GM10266 (cell line): ENCODE data around the gene ITGB3BP.

Experiments
- DNase-seq: peaks from one replicate; pipeline ENCODE4 v3.0.0; 2012; ENCODE audit errors: extremely low spot score
- TF ChIP-seq, protein P1 (sequence below): IDR thresholded peaks from 2 replicates; pipeline ENCODE4 v1.5.1; 2012; ENCODE audit warnings: mild to moderate bottlenecking, low read depth; ENCODE audit not compliant: control insufficient read depth, insufficient read depth; ENCODE audit errors: missing control alignments

Gene ITGB3BP

DNA sequence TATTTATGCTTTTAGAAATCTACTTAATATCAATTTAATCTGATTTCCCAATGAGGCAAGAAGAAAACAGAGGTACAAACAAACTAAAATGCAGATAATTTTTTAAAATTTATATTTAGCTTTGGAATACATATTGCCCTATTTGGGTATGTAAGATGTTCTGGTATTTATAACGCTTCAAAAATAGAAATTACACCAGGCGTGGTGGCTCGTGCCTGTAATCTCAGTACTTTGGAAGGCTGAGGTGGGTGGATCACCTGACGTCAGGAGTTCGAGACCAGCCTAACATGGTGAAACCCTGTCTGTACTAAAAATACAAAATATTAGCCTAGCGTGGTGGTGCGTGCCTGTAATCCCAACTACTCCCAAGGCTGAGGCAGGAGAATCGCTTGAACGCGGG lies 13.3 kb downstream of the ITGB3BP start:
- TF ChIP-seq, protein P1, sequence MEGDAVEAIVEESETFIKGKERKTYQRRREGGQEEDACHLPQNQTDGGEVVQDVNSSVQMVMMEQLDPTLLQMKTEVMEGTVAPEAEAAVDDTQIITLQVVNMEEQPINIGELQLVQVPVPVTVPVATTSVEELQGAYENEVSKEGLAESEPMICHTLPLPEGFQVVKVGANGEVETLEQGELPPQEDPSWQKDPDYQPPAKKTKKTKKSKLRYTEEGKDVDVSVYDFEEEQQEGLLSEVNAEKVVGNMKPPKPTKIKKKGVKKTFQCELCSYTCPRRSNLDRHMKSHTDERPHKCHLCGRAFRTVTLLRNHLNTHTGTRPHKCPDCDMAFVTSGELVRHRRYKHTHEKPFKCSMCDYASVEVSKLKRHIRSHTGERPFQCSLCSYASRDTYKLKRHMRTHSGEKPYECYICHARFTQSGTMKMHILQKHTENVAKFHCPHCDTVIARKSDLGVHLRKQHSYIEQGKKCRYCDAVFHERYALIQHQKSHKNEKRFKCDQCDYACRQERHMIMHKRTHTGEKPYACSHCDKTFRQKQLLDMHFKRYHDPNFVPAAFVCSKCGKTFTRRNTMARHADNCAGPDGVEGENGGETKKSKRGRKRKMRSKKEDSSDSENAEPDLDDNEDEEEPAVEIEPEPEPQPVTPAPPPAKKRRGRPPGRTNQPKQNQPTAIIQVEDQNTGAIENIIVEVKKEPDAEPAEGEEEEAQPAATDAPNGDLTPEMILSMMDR: no peak
- DNase-seq: no peak

DNA sequence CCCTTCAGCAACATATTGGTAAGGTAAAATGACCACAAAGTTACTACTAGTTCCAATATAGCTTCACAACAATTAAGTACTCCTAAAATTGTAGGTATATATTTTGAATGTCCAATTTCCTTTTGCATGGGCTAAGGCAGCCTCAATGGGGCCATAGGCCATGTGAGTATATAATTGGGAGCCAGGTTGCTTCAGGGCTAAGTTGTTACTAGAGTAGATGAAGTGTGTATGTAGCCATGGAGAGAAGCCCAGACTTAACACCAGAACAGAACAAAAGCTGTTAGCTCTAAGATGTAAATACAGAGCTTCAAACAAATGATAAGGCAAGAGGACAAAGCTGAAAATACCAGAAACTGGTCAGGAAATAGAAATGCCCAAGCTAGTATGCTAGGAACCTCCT lies 16.2 kb downstream of the ITGB3BP start:
- no peak for DNase-seq
- TF ChIP-seq, protein P1: no peak

DNA sequence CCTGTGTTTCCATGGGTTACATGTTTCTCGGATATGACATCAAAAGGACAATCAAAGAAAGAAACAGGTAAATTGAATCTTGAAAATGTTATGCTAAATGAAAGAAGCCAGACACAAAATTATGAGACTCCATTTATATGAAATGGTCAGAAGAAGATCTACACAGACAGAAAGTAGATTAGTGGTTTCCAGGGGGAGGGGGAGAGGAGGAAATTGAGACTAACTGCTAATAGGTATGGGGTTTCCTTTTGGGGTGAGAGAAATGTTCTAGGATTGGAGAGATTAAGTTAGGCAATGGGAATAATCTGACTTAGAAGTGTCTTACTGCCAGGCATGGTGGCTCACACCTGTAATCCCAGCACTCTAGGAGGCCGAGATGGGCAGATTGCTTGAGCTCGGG lies 21.8 kb downstream of the ITGB3BP start:
- DNase-seq: no peak
- TF ChIP-seq, protein P1: no peak

DNA sequence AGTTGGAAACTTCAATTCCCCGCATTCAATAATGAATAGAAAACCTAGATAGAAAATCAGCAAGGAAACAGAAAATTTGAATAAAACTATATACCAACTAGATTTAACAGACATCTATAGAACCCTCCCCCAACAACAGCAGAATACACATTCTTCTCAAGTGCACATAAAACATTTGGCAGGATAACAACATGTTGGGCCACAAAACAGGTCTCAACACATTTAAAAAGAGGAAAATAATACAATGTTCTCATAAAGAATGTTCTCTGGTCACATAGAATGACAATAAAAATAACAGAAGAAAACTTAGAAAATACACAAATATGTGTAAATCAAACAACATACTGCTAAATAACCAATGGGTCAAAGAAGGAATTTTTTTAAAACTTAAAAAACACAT lies 24.9 kb downstream of the ITGB3BP start:
- DNase-seq: no peak
- TF ChIP-seq, protein P1: no peak

DNA sequence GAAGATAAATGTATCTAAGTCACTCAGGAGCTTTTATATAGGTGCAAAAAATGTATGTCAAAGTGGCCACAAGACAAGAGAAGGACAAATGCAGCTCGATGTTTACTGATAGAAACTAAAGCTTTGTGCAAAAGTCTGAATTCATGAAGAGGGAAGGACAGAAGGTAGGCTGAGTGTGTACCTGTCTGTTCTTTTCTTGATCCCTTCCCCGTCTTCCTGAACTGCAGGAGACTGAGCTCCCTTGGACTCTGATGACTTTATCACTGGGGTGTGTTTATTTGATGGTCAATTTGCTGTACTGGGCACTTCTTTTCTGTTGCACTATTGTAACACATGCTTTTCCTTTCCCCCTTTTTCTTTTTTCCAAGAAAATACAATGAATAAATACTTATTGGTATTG lies 25.4 kb downstream of the ITGB3BP start:
- no peak for DNase-seq
- TF ChIP-seq, protein P1: no peak

DNA sequence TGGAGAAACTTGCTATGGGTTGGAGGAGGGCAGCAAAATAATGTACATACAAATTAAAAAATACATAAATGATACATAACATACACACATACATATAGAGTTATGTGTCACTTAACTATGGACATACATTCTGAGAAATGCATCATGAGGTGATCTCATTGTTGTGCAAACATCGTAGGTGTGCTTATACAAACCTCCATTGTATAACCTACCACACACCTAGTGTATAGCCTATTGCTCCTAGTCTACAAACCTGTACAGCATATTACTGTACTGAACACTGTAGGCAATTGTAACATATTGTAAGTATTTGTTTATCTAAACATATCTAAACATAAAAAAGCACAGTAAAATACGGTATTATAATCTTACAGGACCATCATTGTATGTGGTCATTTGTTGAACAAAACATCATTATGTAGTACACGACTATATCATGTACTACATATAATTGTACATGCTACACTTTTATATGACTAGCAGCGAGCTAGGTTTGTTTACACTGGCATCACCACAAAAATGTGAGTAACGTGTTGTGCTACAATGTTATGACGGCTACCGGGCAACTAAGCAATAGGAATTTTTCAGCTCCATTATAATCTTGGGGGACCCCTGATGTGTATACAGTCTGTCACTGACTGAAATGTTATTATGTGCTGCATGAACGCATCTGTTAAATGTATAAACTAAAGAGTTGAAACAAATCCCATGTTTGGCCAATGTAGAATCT lies 35.5 kb downstream of the ITGB3BP start:
- no peak for DNase-seq
- TF ChIP-seq, protein P1: no peak

DNA sequence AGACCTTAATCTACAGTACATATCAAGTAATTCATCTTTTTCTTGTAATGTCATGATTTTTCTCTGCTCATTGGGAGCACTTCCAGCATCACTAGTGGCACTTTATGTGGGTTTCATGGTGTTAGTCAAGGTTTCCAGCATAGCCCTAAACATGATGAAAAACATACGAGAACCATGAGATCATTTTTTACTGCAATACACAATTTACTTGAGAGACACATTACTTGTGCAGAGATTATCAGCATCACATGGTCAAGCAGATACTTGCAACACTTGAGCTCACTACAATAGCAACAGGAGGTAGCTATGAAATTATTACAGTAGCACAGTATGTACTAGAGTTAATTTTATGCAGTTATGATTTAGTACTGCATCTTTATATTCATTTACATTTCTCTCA lies 36.4 kb downstream of the ITGB3BP start:
- no peak for DNase-seq
- TF ChIP-seq, protein P1: no peak
